ENCODE measurements around the gene SAMD10. TPM values are rescaled to one million over a fixed set of nuclear protein-coding genes. Genes with fewer than 3 reads are reported as not detected.

The SAMD10 gene
- total and polyA plus RNA-seq, 2 of the 8 experiments (the other 6 are each of a cell fraction or from before 2014, with no cell fraction given) = 3.0 to 5.2 TPM

- TF ChIP-seq SIN3A (conservative IDR thresholded peaks at IDR 0.05 in 1 of 2, IDR thresholded peaks at IDR 0.05 in 1 of 2; ENCODE audit: low read depth in 1 of 2, low read length in 2 of 2) = peak in 1 of 2 experiments; percentile 39; a peak in 1 of 4 replicates
- no peak for TF ChIP-seq ZNF274 (IDR thresholded peaks at IDR 0.05; ENCODE audit: borderline replicate concordance, extremely low read depth, low read length)
- 0 out of 2 replicates have a peak, but pooled peaks have one; percentile 10 for TF ChIP-seq SP1 (IDR thresholded peaks at IDR 0.05; ENCODE audit: low read depth, low read length)
Measured at GRCh38 chr20:63941282-63942081, 38.0 kb downstream of the SAMD10 start (continued).

All from H1 (cell line).